ENCODE measurements around the gene LILRA6.
"Not testable (repeated sequence)": the region's sequence is repeated elsewhere in the genome, so short reads cannot be mapped to it uniquely, and the experiment has no call there.

Gene LILRA6

GRCh38 chr19:54231077-54231931 is 11.3 kb downstream of the LILRA6 start:
- DNase-seq (ENCODE audit: low read depth): peak; percentile 80

DNA sequence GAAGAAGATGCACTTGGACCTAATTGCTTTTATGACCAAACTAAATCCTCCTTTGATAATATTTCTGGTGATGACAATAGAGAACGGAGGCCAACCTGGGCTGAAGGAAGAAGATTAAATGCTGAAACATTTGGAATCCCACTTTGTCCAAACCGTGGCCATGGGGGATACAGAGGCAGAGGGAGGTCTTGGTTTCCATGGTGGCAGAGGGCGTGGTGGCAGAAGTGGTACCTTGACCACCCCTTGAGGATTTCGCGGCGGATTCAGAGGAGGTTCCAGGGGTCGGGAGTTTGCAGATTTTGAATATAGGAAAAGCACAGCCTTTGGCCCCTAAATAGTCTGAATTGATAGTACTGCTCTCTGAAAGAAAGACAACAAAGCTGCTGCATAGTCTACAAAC is 12.6 kb downstream of the LILRA6 start:
- no peak for DNase-seq (ENCODE audit: low read depth)

DNA sequence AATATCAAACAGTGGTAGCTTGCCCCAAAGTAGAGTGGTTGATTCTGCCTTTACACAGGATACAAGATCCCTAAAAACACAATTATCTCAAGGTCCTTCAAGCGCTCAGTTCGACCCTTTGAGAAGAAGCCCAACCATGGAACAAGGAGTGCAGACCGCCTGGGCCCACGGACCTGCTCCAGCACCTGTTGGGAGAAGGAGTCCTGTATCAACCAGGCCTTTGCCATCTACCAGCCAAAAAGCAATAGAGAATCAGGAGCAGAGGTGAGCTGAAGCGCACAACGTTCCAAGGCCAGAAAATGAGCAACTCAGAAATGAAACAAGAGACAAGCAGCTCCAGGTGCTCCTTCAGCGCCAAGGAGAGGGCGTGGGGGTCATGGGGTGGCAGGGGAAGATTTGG is 13.4 kb downstream of the LILRA6 start:
- DNase-seq (ENCODE audit: low read depth): no peak

- not testable (repeated sequence) for DNase-seq (ENCODE audit: low read depth)
These were observed 18.0 kb downstream of the LILRA6 start for GRCh38 chr19:54224619-54225018.

DNA sequence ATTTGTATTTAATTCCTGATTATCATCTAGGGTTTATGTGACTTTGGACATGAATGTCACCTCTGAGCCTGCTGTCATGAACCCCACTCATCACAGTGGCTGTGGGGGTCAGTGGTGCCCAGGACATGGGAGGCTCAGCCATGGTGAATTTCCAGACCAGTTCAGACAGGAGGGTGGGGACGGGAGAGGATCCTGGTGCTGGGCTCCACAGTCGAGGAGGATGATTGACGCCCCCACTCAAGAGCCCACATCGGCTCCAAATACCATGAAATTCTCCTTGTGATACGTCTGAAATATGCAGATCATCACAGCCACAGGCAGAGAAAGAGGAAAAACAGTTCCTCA is 18.7 kb downstream of the LILRA6 start:
- DNase-seq (ENCODE audit: low read depth): not testable (repeated sequence)

DNA sequence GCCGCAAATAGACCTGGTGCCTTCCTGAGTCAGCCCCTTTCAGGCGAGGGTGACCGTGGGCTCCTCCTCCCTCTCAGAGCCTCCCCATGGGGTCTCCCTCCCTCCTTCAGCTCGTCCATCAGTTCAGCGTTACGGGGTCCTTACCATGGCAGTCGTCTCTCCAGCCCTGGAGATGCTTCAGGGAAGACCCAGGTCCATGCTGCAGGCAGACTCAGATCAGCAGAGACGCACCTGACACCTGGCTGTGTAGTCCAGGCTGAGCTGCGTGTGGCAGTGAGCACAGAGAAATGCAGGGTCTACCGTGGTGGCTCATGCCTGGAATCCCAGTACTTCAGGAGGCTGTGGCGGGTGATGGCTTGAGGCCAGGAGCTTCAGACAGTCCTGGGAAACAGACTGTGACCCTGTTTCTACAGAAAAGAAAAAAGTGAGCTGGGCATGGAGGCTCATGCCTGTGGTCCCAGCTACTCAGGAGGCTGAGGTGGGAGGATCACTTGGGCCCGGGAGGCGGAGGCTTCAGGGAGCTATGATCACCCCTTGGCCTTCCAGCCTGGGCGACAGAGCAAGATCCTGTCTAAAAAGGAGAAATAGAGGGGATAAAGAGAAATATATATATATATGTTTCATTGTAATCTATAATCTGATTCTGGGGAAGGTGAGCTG is 19.2 kb downstream of the LILRA6 start:
- not testable (repeated sequence) for DNase-seq (ENCODE audit: low read depth)

GRCh38 chr19:54222474-54223276 is 19.9 kb downstream of the LILRA6 start, which contains the start of gene LILRB3:
LILRB3 (minus strand) TSS chr19:54223007; CDS start chr19:54222976, 31 bp downstream.
- not testable (repeated sequence) for DNase-seq (ENCODE audit: low read depth)

DNA sequence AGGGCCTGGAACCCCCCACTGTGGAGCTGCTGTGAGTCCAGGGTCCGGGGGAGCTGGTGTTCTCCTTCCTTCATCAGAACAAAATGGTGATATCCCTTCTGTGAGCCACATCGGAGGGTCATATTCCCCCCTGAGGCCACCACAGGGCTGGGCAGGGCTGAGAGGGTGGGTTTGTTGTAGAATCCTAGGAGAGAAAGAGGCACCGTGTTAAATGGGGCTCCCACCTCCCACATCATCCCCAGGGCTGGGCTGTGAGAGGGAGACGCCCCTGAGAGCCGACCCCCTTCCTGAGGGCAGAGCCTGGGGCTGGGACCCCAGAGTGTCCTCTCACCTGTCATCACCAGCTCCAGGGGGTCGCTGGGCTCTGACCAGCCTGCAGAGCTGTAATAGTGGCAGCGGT is 20.6 kb downstream of the LILRA6 start:
- not testable (repeated sequence) for DNase-seq (ENCODE audit: low read depth)

DNA sequence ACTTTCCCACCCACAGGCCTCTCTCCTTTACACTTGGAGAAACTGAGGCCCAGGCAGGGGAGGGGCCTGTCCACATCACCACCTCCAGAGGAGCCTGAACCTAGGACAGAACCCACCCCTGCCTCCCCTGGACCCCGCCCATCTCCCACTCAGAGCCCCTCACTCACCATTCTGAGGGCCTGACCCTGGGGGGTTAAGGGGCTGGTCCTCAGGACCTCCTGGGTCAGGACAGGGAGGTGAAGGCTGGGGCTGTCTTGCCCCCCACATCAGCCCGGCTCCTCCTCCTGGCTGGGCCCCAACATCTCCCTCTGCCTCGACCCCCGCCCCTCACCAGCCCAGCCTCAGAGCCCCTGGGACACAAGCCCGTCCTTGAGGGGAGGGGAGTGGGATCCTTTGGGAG is 22.9 kb downstream of the LILRA6 start:
- not testable (repeated sequence) for DNase-seq (ENCODE audit: low read depth)

GRCh38 chr19:54218960-54219661 is 23.5 kb downstream of the LILRA6 start:
- DNase-seq (ENCODE audit: low read depth): no peak

- no peak for DNase-seq (ENCODE audit: low read depth)
These were observed 24.3 kb downstream of the LILRA6 start for GRCh38 chr19:54218259-54218658.

DNA sequence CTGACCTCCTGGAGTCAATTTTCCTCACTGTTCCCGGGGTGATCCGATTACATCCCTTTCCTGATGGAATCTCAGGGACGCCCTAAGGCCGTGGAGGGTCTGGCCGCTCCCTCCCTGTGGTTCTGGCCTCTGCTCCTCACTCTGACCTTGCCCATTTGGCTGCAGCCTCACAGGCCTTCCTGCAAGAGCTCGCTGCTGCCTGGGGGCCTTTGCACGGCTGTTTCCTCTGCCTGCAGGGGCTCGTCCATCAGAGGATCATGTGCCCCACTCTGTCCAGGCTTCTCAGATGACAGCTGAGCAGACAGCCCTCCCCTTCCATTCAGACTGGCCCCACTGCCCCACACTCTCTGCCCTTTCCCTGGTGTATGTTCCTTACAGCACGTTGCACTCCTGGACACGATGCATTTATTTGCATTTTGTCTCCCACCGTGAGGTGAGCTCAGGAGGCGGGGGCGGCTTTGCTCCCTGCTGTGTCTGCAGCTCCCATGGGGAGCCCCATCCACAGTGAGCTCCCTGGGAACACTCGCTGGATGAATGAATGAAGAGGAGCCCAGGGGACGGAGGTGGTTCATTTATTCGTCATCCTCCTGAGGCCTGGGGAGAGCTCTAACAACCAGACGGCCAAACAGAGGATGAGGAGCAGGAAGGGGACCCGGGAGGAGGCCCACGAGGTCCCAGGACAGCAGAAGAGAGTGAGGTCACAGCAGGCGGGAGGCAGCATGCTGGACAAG is 24.9 kb downstream of the LILRA6 start:
- DNase-seq (ENCODE audit: low read depth): not testable (repeated sequence)

DNA sequence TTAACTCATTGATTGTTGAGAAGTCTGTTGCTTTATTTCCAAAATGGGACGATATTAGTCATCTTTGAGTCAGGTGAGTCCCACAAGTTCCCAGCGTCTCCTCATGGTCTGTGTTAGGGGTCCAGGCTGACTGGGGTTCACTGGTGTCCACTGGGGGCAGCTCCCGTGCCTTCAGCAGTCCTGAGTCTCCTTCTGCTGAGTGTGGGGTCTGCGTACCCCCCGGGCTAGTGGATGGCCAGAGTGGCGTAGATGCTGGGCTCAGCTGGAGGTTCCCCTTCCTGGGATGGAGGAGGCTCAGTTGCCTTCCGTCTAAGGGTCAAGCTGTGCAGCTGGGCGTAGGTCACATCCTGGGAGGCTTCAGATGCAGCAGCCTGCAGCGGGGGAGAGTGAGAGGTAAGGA is 25.7 kb downstream of the LILRA6 start:
- DNase-seq (ENCODE audit: low read depth): no peak

DNA sequence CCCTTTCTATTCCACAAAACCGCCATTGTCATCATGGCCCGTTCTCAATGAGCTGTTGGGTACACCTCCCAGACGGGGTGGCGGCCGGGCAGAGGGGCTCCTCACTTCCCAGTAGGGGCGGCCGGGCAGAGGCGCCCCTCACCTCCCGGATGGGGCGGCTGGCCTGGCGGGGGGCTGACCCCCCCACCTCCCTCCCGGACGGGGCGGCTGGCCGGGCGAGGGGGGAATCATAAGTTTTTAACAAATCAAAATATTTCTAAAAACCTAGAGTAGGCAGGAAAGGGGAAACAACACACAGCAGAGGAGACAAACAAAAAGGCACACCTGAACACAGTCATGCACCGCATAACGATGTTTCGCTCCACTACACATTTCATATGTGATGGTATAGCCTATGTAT is 27.9 kb downstream of the LILRA6 start:
- DNase-seq (ENCODE audit: low read depth): not testable (repeated sequence)

DNA sequence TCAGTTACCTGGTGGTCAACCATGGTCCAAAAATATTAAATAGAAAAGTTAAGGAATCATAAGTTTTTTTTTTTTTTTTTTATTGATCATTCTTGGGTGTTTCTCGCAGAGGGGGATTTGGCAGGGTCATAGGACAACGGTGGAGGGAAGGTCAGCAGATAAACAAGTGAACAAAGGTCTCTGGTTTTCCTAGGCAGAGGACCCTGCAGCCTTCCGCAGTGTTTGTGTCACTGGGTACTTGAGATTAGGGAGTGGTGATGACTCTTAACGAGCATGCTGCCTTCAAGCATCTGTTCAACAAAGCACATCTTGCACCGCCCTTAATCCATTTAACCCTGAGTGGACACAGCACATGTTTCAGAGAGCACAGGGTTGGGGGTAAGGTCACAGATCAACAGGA is 28.4 kb downstream of the LILRA6 start:
- DNase-seq (ENCODE audit: low read depth): not testable (repeated sequence)

DNA sequence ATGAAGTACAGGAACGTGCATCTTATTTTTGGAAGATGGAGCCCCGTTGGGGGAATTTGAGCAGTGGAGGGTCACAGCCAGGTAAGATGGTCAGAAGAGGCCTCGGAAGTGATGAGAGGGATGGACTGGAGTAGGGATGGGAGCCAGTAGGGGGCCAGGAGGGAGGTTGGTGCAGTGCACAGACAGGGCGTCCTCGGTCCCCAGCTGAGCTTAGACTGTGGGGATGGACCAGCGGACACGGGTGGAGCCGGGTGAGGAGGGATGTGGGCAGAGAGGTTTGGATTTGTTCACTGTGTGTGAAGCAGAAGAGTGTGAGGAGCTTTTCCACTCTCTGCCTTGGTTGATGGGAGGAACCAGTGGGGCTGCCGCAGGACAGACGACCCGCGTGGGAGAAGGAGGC is 31.4 kb downstream of the LILRA6 start:
- no peak for DNase-seq (ENCODE audit: low read depth)

GRCh38 chr19:54209811-54210494 is 32.6 kb downstream of the LILRA6 start:
- DNase-seq (ENCODE audit: low read depth): no peak

- DNase-seq (ENCODE audit: low read depth): no peak
These were observed 33.4 kb downstream of the LILRA6 start for GRCh38 chr19:54209058-54209810.

DNA sequence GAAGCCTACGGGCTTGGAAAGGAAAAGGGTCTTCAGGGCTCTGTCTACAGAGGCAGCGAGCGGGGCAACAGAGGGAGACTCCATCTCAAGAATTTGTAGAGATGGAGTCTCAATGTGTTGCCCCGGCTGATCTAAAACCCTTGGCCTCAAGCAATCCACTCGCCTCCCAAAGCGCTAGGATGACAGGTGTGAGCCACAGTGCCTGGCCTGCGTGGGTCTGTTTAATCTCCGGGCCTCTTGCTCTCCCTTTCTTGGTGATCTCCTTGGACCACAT is 33.9 kb downstream of the LILRA6 start:
- DNase-seq (ENCODE audit: low read depth): no peak
